Trophoblast cell (in vitro differentiated cells and primary cell): Measurements from ENCODE around the gene MACROH2A1.
A peak's percentile ranks its signal among the peaks of the same experiment; 100 is the strongest.

Experiments
- DNase-seq, 2 donors: peaks; one replicate each; pipeline ENCODE4 v3.0.0-alpha.2; 2016
- H2AFZ ChIP-seq: 2 replicates; pipeline ENCODE4 v1.6.1; 2013; ENCODE audit warnings: low read length, moderate library complexity, mild to moderate bottlenecking; ENCODE audit not compliant: insufficient read depth, poor library complexity
- H2AK5ac ChIP-seq: 2 replicates; pipeline ENCODE4 v1.6.1; 2013; ENCODE audit warnings: mild to moderate bottlenecking, low read length
- H2BK120ac ChIP-seq: 2 replicates; pipeline ENCODE4 v1.6.1; 2013; ENCODE audit warnings: low read length, mild to moderate bottlenecking, moderate library complexity; ENCODE audit not compliant: insufficient read depth, poor library complexity
- H2BK12ac ChIP-seq: 2 replicates; pipeline ENCODE4 v1.6.1; 2013; ENCODE audit warnings: mild to moderate bottlenecking, low read length, moderate library complexity
- H2BK5ac ChIP-seq: 2 replicates; pipeline ENCODE4 v1.6.1; 2013; ENCODE audit warnings: low read length, low read depth, moderate library complexity, mild to moderate bottlenecking; ENCODE audit not compliant: poor library complexity
- H3K14ac ChIP-seq: 2 replicates; pipeline ENCODE4 v1.6.1; 2013; ENCODE audit warnings: mild to moderate bottlenecking, low read length
- H3K18ac ChIP-seq: 2 replicates; pipeline ENCODE4 v1.6.1; 2013; ENCODE audit warnings: mild to moderate bottlenecking, low read length
- H3K23ac ChIP-seq: 2 replicates; pipeline ENCODE4 v1.6.1; 2013; ENCODE audit warnings: low read length
- H3K27ac ChIP-seq: 2 replicates; pipeline ENCODE4 v1.5.1; 2013; ENCODE audit warnings: low read depth, mild to moderate bottlenecking, inconsistent platforms, low read length, moderate library complexity
- H3K27me3 ChIP-seq: 2 replicates; pipeline ENCODE4 v1.6.1; 2013; ENCODE audit warnings: inconsistent platforms, mild to moderate bottlenecking, low read length, moderate library complexity; ENCODE audit not compliant: insufficient read depth
- H3K36me3 ChIP-seq, 2 experiments: 1 replicate in 1 of 2; 2 replicates in 1 of 2; pipeline ENCODE4 v1.6.1; 2013; ENCODE audit warnings: low read length in 2 of 2, mild to moderate bottlenecking in 2 of 2, moderate library complexity in 1 of 2; ENCODE audit not compliant: insufficient read depth in 2 of 2, control insufficient read depth in 1 of 2
- H3K4ac ChIP-seq: 2 replicates; pipeline ENCODE4 v1.6.1; 2013; ENCODE audit warnings: low read depth, mild to moderate bottlenecking, low read length, moderate library complexity
- H3K4me1 ChIP-seq, 2 experiments: 1 replicate in 1 of 2; 2 replicates in 1 of 2; pipeline ENCODE4 v1.6.1; 2013; ENCODE audit warnings: low read length in 2 of 2, mild to moderate bottlenecking in 2 of 2, moderate library complexity in 1 of 2; ENCODE audit not compliant: insufficient read depth in 2 of 2, control insufficient read depth in 1 of 2
- H3K4me2 ChIP-seq: 2 replicates; pipeline ENCODE4 v1.6.1; 2013; ENCODE audit warnings: inconsistent platforms, mild to moderate bottlenecking, low read length, moderate library complexity
- H3K4me3 ChIP-seq: 2 replicates; pipeline ENCODE4 v1.5.1; 2013; ENCODE audit warnings: mild to moderate bottlenecking, low read depth, low read length, inconsistent platforms
- H3K79me1 ChIP-seq: one replicate; pipeline ENCODE4 v1.6.1; 2013; ENCODE audit warnings: low read length
- H3K79me2 ChIP-seq: 2 replicates; pipeline ENCODE4 v1.6.1; 2013; ENCODE audit warnings: low read length, mild to moderate bottlenecking; ENCODE audit not compliant: control insufficient read depth, insufficient read depth, poor library complexity
- H3K9ac ChIP-seq: 2 replicates; pipeline ENCODE4 v1.6.1; 2013; ENCODE audit warnings: mild to moderate bottlenecking, low read length
- H3K9me3 ChIP-seq: 2 replicates; pipeline ENCODE4 v1.6.1; 2013; ENCODE audit warnings: low read depth, mild to moderate bottlenecking, control low read depth, inconsistent platforms, low read length; ENCODE audit not compliant: insufficient read depth
- H4K12ac ChIP-seq: 2 replicates; pipeline ENCODE4 v1.6.1; 2013; ENCODE audit warnings: low read depth, mild to moderate bottlenecking, low read length, moderate library complexity
- H4K8ac ChIP-seq: 2 replicates; pipeline ENCODE4 v1.6.1; 2013; ENCODE audit warnings: low read depth, mild to moderate bottlenecking, low read length, moderate library complexity
- H4K91ac ChIP-seq: one replicate; pipeline ENCODE4 v1.6.1; 2013; ENCODE audit warnings: low read depth, mild to moderate bottlenecking, low read length, moderate library complexity
- WGBS: extraction: QIAGEN DNeasy Blood & Tissue Kit; methylation state at CpG from one replicate; pipeline ENCODE4 v1.1.7; 2013; ENCODE audit warnings: missing lambda C conversion rate; ENCODE audit not compliant: insufficient read length, insufficient coverage; ENCODE audit errors: extremely low coverage; 5-methylcytosine and 5-hydroxymethylcytosine counted together

The MACROH2A1 gene

DNA sequence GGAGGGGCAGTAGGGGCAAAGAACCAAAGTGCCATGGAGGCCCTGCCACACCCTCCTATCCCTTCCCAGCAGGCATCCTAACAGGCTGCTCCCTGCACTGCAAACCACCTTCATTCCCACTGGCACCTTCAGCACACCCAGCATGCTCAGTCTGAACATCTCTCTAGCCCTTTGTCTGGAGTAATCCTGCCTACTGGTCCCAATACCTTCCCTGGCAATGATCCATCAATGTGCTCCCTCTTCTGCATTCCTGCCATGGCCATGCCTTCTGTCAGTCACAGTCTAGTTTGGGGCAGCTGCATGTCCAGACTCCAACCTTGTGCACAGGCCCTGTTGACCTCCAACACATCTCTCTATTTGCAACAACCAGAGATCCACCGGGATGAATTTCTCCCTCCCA lies 4.9 kb downstream of the MACROH2A1 start:
- WGBS: no CpG with 5 or more reads among the region's 1 CpG
- H3K4me1 ChIP-seq: peaks cover 22 to 34% of the 10 kb centered on the region in 2 experiments
- DNase-seq: no peak

GRCh38 chr5:135393691-135394090 lies 5.3 kb downstream of the MACROH2A1 start:
- Histone ChIP-seq H3K14ac (no peak overlapping the region), H3K4ac (no peak overlapping the region), H4K12ac (no peak overlapping the region), H4K91ac (no peak overlapping the region), H3K79me2 (peaks cover 16% of the 10 kb centered on the region), H3K9me3 (no peaks in the 10 kb centered on the region), H3K9ac (no peak overlapping the region), H2BK5ac (no peak overlapping the region), H3K23ac (no peak overlapping the region), H3K36me3 (peaks cover 12% of the 10 kb centered on the region in 2 experiments), H3K4me1 (peaks cover 22 to 34% of the 10 kb centered on the region in 2 experiments), H3K79me1 (peaks cover 19% of the 10 kb centered on the region), H2AFZ (no peak overlapping the region), H3K27ac (no peak overlapping the region), H4K8ac (no peak overlapping the region), H2BK120ac (no peak overlapping the region), H2BK12ac (no peak overlapping the region), H3K4me2 (no peak overlapping the region), H3K4me3 (no peak overlapping the region), H2AK5ac (no peak overlapping the region), H3K27me3 (no peaks in the 10 kb centered on the region), H3K18ac (no peak overlapping the region)
- WGBS: no CpG with 5 or more reads among the region's 3 CpGs
- DNase-seq: no peak

More for the DNA sequence above, 4.9 kb downstream of the MACROH2A1 start:
- Histone ChIP-seq H3K9ac (no peak overlapping the region), H2BK12ac (no peak overlapping the region), H3K18ac (no peak overlapping the region), H4K91ac (no peak overlapping the region), H4K8ac (no peak overlapping the region), H3K79me1 (peaks cover 21% of the 10 kb centered on the region), H3K9me3 (no peaks in the 10 kb centered on the region), H2AFZ (no peak overlapping the region), H3K27ac (no peak overlapping the region), H2AK5ac (no peak overlapping the region), H3K14ac (no peak overlapping the region), H2BK120ac (no peak overlapping the region), H3K23ac (no peak overlapping the region), H2BK5ac (no peak overlapping the region), H3K36me3 (peaks cover 8% of the 10 kb centered on the region in 2 experiments), H3K4ac (no peak overlapping the region), H3K79me2 (peaks cover 18% of the 10 kb centered on the region), H3K4me2 (no peak overlapping the region), H3K4me3 (no peak overlapping the region), H3K27me3 (no peaks in the 10 kb centered on the region), H4K12ac (no peak overlapping the region)

- no peak overlapping the region for H3K4me3 ChIP-seq
- no peak overlapping the region for H2BK12ac ChIP-seq
- H2AK5ac ChIP-seq: no peak overlapping the region
- no CpG with 5 or more reads among the region's 1 CpG for WGBS
- H3K36me3 ChIP-seq: peaks cover 12 to 14% of the 10 kb centered on the region in 2 experiments
- H3K4ac ChIP-seq: peak overlapping the region; percentile 34
- H3K79me2 ChIP-seq: peaks cover 11% of the 10 kb centered on the region
- no peak overlapping the region for H3K14ac ChIP-seq
- H2BK5ac ChIP-seq: no peak overlapping the region
- peaks cover 22 to 34% of the 10 kb centered on the region in 2 experiments for H3K4me1 ChIP-seq
- H3K23ac ChIP-seq: no peak overlapping the region
- H2BK120ac ChIP-seq: no peak overlapping the region
- H3K27me3 ChIP-seq: no peaks in the 10 kb centered on the region
- no peak overlapping the region for H3K4me2 ChIP-seq
- no peak overlapping the region for H3K27ac ChIP-seq
- H4K8ac ChIP-seq: no peak overlapping the region
- no peak overlapping the region for H4K91ac ChIP-seq
- H3K9ac ChIP-seq: no peak overlapping the region
- H3K18ac ChIP-seq: no peak overlapping the region
- H3K79me1 ChIP-seq: peaks cover 14% of the 10 kb centered on the region
- H2AFZ ChIP-seq: no peak overlapping the region
- peak in 1 of 2 donors; percentile 26 for DNase-seq
- no peak overlapping the region for H4K12ac ChIP-seq
- no peaks in the 10 kb centered on the region for H3K9me3 ChIP-seq
These were observed 5.8 kb downstream of the MACROH2A1 start for GRCh38 chr5:135393229-135393628.

DNA sequence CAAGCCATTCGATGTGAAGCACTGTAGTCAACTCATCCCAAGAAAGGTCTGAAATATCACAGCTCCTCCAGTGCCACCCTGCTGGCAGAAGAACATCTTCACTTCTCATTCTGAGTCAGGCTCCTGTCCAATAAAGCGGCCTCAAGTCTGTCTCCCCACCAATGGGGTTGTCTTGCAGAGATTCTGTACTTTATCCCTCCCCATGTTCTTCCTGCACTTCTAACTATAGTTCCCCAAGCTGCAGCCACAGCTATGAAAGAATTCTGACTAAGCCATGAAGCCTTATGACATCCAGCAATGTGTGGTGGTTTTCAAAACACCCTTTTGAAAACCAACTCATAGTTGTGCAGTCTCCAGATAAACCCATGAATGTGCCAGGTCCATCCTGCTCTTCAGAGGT lies 6.8 kb downstream of the MACROH2A1 start:
- no peak overlapping the region for H2AK5ac ChIP-seq
- no peaks in the 10 kb centered on the region for H3K9me3 ChIP-seq
- H3K18ac ChIP-seq: no peak overlapping the region
- H4K12ac ChIP-seq: no peak overlapping the region
- WGBS: no CpG with 5 or more reads among the region's 2 CpGs
- H3K27ac ChIP-seq: no peak overlapping the region
- peaks cover 12 to 20% of the 10 kb centered on the region in 2 experiments for H3K36me3 ChIP-seq
- H3K79me2 ChIP-seq: peaks cover 9% of the 10 kb centered on the region
- H3K79me1 ChIP-seq: peaks cover 14% of the 10 kb centered on the region
- no peak overlapping the region for H3K4me2 ChIP-seq
- no peak overlapping the region for H3K14ac ChIP-seq
- no peak overlapping the region for H2AFZ ChIP-seq
- H3K23ac ChIP-seq: no peak overlapping the region
- no peak overlapping the region for H3K4me3 ChIP-seq
- no peak overlapping the region for H4K8ac ChIP-seq
- H3K9ac ChIP-seq: no peak overlapping the region
- no peak overlapping the region for H2BK12ac ChIP-seq
- no peak overlapping the region for H2BK120ac ChIP-seq
- H3K4ac ChIP-seq: peak overlapping the region; percentile 7
- peaks cover 19 to 32% of the 10 kb centered on the region in 2 experiments for H3K4me1 ChIP-seq
- H4K91ac ChIP-seq: no peak overlapping the region
- no peak overlapping the region for H2BK5ac ChIP-seq
- DNase-seq: no peak
- H3K27me3 ChIP-seq: no peaks in the 10 kb centered on the region
